H9 (cell line): ENCODE results near the gene ERICH4. TPM values are rescaled to one million over a fixed set of nuclear protein-coding genes. Genes with fewer than 3 reads are reported as not detected.

Experiments
- DNase-seq: peaks from one replicate; pipeline ENCODE4 v3.0.0-alpha.2; 2017
- H2AFZ ChIP-seq: one replicate; pipeline ENCODE4 v1.6.1; 2013; ENCODE audit warnings: mild to moderate bottlenecking, low read length, control low read depth, moderate library complexity
- H2AK5ac ChIP-seq: 2 replicates; pipeline ENCODE4 v1.6.1; 2013; ENCODE audit warnings: low read length, control low read depth, mixed read lengths; ENCODE audit not compliant: insufficient read length
- H2BK120ac ChIP-seq: one replicate; pipeline ENCODE4 v1.6.1; 2013; ENCODE audit warnings: low read depth, mild to moderate bottlenecking, low read length, control low read depth, inconsistent platforms; ENCODE audit not compliant: poor library complexity, severe bottlenecking
- H2BK12ac ChIP-seq: 2 replicates; pipeline ENCODE4 v1.6.1; 2013; ENCODE audit warnings: low read length, control low read depth, mixed read lengths, low read depth; ENCODE audit not compliant: insufficient read length
- H2BK15ac ChIP-seq: 2 replicates; pipeline ENCODE4 v1.6.1; 2013; ENCODE audit warnings: low read depth, low read length, control low read depth
- H2BK20ac ChIP-seq: one replicate; pipeline ENCODE4 v1.6.1; 2013; ENCODE audit warnings: low read depth, mild to moderate bottlenecking, low read length, control low read depth, inconsistent platforms; ENCODE audit not compliant: poor library complexity, severe bottlenecking
- H2BK5ac ChIP-seq: 2 replicates; pipeline ENCODE4 v1.6.1; 2013; ENCODE audit warnings: low read length, control low read depth, mixed read lengths; ENCODE audit not compliant: insufficient read length
- H3K14ac ChIP-seq: 2 replicates; pipeline ENCODE4 v1.6.1; 2013; ENCODE audit warnings: low read length, control low read depth; ENCODE audit not compliant: insufficient read depth
- H3K18ac ChIP-seq: 2 replicates; pipeline ENCODE4 v1.6.1; 2013; ENCODE audit warnings: low read depth, mild to moderate bottlenecking, mixed read lengths, low read length, control low read depth; ENCODE audit not compliant: insufficient read length
- H3K23ac ChIP-seq: 2 replicates; pipeline ENCODE4 v1.6.1; 2013; ENCODE audit warnings: low read length, control low read depth, mixed read lengths, low read depth; ENCODE audit not compliant: insufficient read length
- H3K23me2 ChIP-seq: 2 replicates; pipeline ENCODE4 v1.6.1; 2013; ENCODE audit warnings: low read depth, mild to moderate bottlenecking, mixed read lengths, low read length, control low read depth; ENCODE audit not compliant: insufficient read length, poor library complexity, severe bottlenecking
- H3K27ac ChIP-seq: 2 replicates; pipeline ENCODE4 v1.5.1; 2013; ENCODE audit warnings: low read length, control low read depth, mixed read lengths, low read depth; ENCODE audit not compliant: insufficient read length
- H3K27me3 ChIP-seq: 2 replicates; pipeline ENCODE4 v1.6.1; 2013; ENCODE audit warnings: low read length, control low read depth, inconsistent platforms; ENCODE audit not compliant: insufficient read depth
- H3K4ac ChIP-seq: 2 replicates; pipeline ENCODE4 v1.6.1; 2013; ENCODE audit warnings: low read depth, mild to moderate bottlenecking, control low read depth, inconsistent platforms, low read length, moderate library complexity
- H3K4me1 ChIP-seq: 2 replicates; pipeline ENCODE4 v1.6.1; 2013; ENCODE audit warnings: low read length, control low read depth, inconsistent platforms; ENCODE audit not compliant: insufficient read depth
- H3K4me2 ChIP-seq: 2 replicates; pipeline ENCODE4 v1.6.1; 2013; ENCODE audit warnings: low read length, control low read depth, mixed read lengths; ENCODE audit not compliant: insufficient read length, insufficient read depth
- H3K56ac ChIP-seq: 2 replicates; pipeline ENCODE4 v1.6.1; 2013; ENCODE audit warnings: low read depth, mild to moderate bottlenecking, mixed read lengths, low read length, control low read depth; ENCODE audit not compliant: insufficient read length
- H3K79me1 ChIP-seq: 2 replicates; pipeline ENCODE4 v1.6.1; 2013; ENCODE audit warnings: low read depth, mild to moderate bottlenecking, moderate library complexity, low read length, control low read depth, inconsistent platforms; ENCODE audit not compliant: insufficient read depth, poor library complexity, severe bottlenecking
- H3K79me2 ChIP-seq: 2 replicates; pipeline ENCODE4 v1.6.1; 2013; ENCODE audit warnings: low read length, control low read depth, inconsistent platforms; ENCODE audit not compliant: insufficient read depth
- H3K9ac ChIP-seq: 2 replicates; pipeline ENCODE4 v1.6.1; 2013; ENCODE audit warnings: low read length, control low read depth, mixed read lengths; ENCODE audit not compliant: insufficient read length; ENCODE audit errors: extremely low read depth
- H3K9me3 ChIP-seq: one replicate; pipeline ENCODE4 v1.6.1; 2013; ENCODE audit warnings: low read depth, low read length, inconsistent platforms; ENCODE audit not compliant: control insufficient read depth
- H3T11ph ChIP-seq: one replicate; pipeline ENCODE4 v1.6.1; 2013; ENCODE audit warnings: mild to moderate bottlenecking, low read length, control low read depth, inconsistent platforms
- H4K20me1 ChIP-seq: one replicate; pipeline ENCODE4 v1.6.1; 2013; ENCODE audit not compliant: control insufficient read depth, insufficient read length, insufficient read depth
- H4K5ac ChIP-seq: 2 replicates; pipeline ENCODE4 v1.6.1; 2013; ENCODE audit warnings: low read depth, mild to moderate bottlenecking, mixed read lengths, low read length, control low read depth; ENCODE audit not compliant: insufficient read length
- H4K8ac ChIP-seq: replicated peaks from 2 replicates; pipeline ENCODE4 v1.6.1; 2013; ENCODE audit warnings: low read length, control low read depth, mixed read lengths, low read depth; ENCODE audit not compliant: insufficient read length
- H4K91ac ChIP-seq: 2 replicates; pipeline ENCODE4 v1.6.1; 2013; ENCODE audit warnings: low read depth, mild to moderate bottlenecking, moderate library complexity, mixed read lengths, low read length, control low read depth; ENCODE audit not compliant: insufficient read length
- H3K27ac Mint-ChIP-seq, 3 experiments: 2 replicates in 2 of 3; 3 replicates in 1 of 3; pipeline ENCODE4 v1.8.0; 2020 to 2021; ENCODE audit warnings: mixed read lengths in 3 of 3, mild to moderate bottlenecking in 1 of 3, moderate library complexity in 1 of 3
- H3K27me3 Mint-ChIP-seq: 2 replicates; pipeline ENCODE4 v1.8.0; 2021; ENCODE audit warnings: low read depth, mild to moderate bottlenecking, moderate library complexity, mixed read lengths
- H3K36me3 Mint-ChIP-seq, 3 experiments: 2 replicates in 2 of 3; 3 replicates in 1 of 3; pipeline ENCODE4 v1.8.0; 2020 to 2021; ENCODE audit warnings: low read depth in 3 of 3, mixed read lengths in 3 of 3; ENCODE audit not compliant: insufficient read depth in 1 of 3
- H3K4me1 Mint-ChIP-seq, 2 experiments: 2 replicates each; pipeline ENCODE4 v1.8.0; 2020; ENCODE audit warnings: mixed read lengths in 2 of 2
- H3K4me3 Mint-ChIP-seq, 2 experiments: 2 replicates in 1 of 2; 3 replicates in 1 of 2; pipeline ENCODE4 v1.8.0; 2020 to 2021; ENCODE audit warnings: mild to moderate bottlenecking in 2 of 2, mixed read lengths in 2 of 2, moderate library complexity in 1 of 2
- H3K9me3 Mint-ChIP-seq, 2 experiments: 2 replicates in 1 of 2; 3 replicates in 1 of 2; pipeline ENCODE4 v1.8.0; 2020; ENCODE audit warnings: mild to moderate bottlenecking in 2 of 2, mixed read lengths in 2 of 2, moderate library complexity in 1 of 2
- WGBS: extraction: QIAGEN DNeasy Blood & Tissue Kit; methylation state at CpG from one replicate; pipeline ENCODE4 v1.1.7; 2013; ENCODE audit warnings: missing lambda C conversion rate, low lambda C conversion rate, mixed read lengths; ENCODE audit not compliant: insufficient read length; ENCODE audit errors: extremely low coverage; 5-methylcytosine and 5-hydroxymethylcytosine counted together
- total RNA-seq: library from RNA; stranded (reverse); gene quantifications from 2 replicates; pipeline ENCODE4 v1.2.1, GENCODE V29; 2021
- TF ChIP-seq, protein P1 (sequence below): fragments of 200-600 bp; sonication (generic); conservative IDR thresholded peaks from 3 replicates; pipeline ENCODE4 v1.8.0; 2021; ENCODE audit warnings: antibody characterized with exemption, mild to moderate bottlenecking

ERICH4 gene
- total RNA-seq, 1 experiment from 2014 or later = not detected

DNA sequence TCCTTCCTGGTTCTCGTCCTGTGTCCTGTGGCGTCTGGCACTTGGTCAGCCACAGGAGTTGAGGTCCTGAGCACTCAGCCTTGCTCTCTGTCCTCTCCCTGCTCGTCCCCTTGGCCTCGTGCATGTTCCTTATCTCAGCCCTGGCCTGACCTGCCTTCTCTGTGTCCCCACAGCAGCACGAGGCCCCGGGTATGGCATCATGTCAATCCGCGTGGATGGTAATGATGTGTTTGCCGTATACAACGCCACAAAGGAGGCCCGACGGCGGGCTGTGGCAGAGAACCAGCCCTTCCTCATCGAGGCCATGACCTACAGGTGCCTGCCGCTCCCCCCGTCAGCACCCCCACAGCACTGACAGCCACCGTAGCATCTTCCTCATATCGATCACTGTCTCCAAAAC lies 20.5 kb upstream of the ERICH4 start:
- Histone ChIP-seq H3T11ph (no peak overlapping the region), H2AK5ac (no peak overlapping the region), H4K20me1 (peaks cover 2% of the 10 kb centered on the region), H3K79me1 (no peaks in the 10 kb centered on the region), H2BK12ac (no peak overlapping the region), H4K8ac (no peak overlapping the region), H3K23ac (no peak overlapping the region), H2BK5ac (no peak overlapping the region), H3K14ac (no peak overlapping the region), H3K9me3 (no peaks in the 10 kb centered on the region), H3K18ac (no peak overlapping the region), H3K23me2 (peaks cover under 1% of the 10 kb centered on the region), H2AFZ (no peak overlapping the region), H3K4me2 (no peak overlapping the region), H2BK120ac (no peak overlapping the region), H2BK15ac (no peak overlapping the region), H4K91ac (no peak overlapping the region), H3K56ac (no peak overlapping the region), H3K4ac (no peak overlapping the region), H3K9ac (no peak overlapping the region), H3K79me2 (no peaks in the 10 kb centered on the region), H3K4me1 (no peaks in the 10 kb centered on the region), H3K27ac (no peak overlapping the region), H3K27me3 (no peaks in the 10 kb centered on the region), H2BK20ac (no peak overlapping the region), H4K5ac (no peak overlapping the region)
- no peaks in the 10 kb centered on the region; the same call in none of the 2 replicates for H3K27me3 Mint-ChIP-seq
- DNase-seq = no peak
- WGBS = no CpG with 5 or more reads among the region's 18 CpGs
- no peak overlapping the region; a peak in 1 of 5 replicates for H3K4me3 Mint-ChIP-seq
- no peaks in the 10 kb centered on the region for H3K9me3 Mint-ChIP-seq
- H3K4me1 Mint-ChIP-seq = peaks cover 7 to 13% of the 10 kb centered on the region in 2 experiments
- TF ChIP-seq, protein P1, sequence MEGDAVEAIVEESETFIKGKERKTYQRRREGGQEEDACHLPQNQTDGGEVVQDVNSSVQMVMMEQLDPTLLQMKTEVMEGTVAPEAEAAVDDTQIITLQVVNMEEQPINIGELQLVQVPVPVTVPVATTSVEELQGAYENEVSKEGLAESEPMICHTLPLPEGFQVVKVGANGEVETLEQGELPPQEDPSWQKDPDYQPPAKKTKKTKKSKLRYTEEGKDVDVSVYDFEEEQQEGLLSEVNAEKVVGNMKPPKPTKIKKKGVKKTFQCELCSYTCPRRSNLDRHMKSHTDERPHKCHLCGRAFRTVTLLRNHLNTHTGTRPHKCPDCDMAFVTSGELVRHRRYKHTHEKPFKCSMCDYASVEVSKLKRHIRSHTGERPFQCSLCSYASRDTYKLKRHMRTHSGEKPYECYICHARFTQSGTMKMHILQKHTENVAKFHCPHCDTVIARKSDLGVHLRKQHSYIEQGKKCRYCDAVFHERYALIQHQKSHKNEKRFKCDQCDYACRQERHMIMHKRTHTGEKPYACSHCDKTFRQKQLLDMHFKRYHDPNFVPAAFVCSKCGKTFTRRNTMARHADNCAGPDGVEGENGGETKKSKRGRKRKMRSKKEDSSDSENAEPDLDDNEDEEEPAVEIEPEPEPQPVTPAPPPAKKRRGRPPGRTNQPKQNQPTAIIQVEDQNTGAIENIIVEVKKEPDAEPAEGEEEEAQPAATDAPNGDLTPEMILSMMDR = no peak
- H3K36me3 Mint-ChIP-seq = peaks cover 12 to 51% (median 40%) of the 10 kb centered on the region in 3 experiments; a peak in 6 of 7 replicates
- peak overlapping the region in 2 of 3 experiments; percentile 65 to 70; a peak in 2 of 7 replicates for H3K27ac Mint-ChIP-seq
